HG02885 (cell line): ENCODE results near the gene NPEPL1.

Source experiments
- ATAC-seq: cut with Tn5 transposase; IDR thresholded peaks from one replicate; pipeline ENCODE4 v1.9.1; 2021; ENCODE audit warnings: mild to moderate bottlenecking; ENCODE audit not compliant: unreplicated experiment, poor library complexity

The NPEPL1 gene

GRCh38 chr20:58712151-58712791 is 19.7 kb downstream of the NPEPL1 start:
- no peak for ATAC-seq

- no peak for ATAC-seq
Observed at GRCh38 chr20:58712806-58713731, 20.5 kb downstream of the NPEPL1 start.

DNA sequence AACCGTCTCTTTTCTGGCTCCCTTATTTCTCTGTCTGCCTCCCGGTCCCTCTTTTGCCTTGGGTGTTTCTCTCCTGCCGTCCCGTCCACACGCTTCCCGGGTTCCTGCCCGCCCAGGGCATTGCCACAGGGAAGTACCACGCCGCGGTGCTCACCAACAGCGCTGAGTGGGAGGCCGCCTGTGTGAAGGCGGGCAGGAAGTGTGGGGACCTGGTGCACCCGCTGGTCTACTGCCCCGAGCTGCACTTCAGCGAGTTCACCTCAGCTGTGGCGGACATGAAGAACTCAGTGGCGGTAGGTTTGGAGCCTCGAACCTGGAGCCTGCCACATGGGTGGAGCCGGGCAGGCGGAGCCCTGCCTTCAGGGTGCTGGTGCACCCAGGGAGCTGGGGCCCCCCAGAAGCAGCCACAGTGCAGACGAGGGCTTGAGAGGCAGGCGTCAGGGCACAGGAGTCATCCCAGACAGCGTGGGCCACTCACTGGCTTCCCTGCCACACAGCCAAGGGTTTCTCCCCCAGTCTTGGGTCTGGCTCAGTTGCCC is 21.3 kb downstream of the NPEPL1 start:
- no peak for ATAC-seq

DNA sequence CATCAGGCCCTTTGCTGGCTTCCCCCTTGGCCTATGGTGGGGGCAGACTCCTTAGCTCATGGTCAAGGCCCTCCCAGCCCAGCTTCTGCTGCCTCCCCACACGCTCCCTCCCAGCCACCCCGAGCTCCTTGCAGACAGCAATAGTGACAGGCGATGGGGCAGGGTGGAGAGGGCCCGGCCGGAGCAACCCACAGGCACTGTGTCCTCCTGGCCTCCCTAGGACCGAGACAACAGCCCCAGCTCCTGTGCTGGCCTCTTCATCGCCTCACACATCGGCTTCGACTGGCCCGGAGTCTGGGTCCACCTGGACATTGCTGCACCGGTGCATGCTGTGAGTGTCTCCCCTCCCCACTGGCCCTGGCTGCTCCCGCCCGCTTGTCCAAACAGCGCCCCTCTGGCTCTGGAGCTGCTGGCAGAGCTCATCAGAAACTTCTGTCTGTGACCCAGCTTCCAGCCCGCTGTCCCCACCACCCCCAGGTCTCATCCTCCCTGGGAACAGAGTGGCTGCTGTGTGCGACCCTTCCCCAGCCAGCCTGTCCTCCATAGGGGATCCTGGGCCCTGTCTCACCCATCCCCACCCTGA is 21.8 kb downstream of the NPEPL1 start:
- ATAC-seq: no peak

DNA sequence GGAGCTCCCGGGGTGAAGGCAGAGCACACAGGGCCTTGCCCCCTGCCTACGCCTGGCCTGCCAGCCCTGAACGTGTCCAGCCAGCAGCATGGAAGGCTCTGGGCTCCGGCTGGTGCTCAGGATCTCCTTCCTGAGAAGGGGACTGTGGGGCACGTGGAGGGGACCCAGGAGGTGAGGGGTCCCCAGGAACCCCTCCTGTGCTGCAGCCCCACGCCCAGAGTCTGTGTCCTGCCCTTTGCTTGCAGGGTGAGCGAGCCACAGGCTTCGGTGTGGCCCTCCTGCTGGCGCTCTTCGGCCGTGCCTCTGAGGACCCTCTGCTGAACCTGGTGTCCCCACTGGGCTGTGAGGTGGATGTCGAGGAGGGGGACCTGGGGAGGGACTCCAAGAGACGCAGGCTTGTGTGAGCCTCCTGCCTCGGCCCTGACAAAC is 22.3 kb downstream of the NPEPL1 start:
- no peak for ATAC-seq

DNA sequence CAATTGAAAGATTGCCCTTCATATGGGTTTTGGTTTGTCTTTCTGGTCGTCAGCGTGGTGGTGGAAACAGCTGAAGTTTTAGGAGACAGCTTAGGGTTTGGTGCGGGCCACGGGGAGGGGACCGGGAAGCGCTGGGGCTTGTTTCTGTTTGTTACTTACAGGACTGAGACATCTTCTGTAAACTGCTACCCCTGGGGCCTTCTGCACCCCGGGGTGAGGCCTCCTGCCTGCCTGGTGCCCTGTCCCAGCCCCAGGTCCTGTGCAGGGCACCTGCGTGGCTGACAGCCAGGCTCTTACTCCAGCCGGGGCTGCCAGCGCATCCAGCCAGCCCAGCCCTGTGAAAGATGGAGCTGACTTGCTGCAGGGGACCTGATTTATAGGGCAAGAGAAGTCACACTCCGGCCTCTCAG is 22.8 kb downstream of the NPEPL1 start:
- no peak for ATAC-seq

DNA sequence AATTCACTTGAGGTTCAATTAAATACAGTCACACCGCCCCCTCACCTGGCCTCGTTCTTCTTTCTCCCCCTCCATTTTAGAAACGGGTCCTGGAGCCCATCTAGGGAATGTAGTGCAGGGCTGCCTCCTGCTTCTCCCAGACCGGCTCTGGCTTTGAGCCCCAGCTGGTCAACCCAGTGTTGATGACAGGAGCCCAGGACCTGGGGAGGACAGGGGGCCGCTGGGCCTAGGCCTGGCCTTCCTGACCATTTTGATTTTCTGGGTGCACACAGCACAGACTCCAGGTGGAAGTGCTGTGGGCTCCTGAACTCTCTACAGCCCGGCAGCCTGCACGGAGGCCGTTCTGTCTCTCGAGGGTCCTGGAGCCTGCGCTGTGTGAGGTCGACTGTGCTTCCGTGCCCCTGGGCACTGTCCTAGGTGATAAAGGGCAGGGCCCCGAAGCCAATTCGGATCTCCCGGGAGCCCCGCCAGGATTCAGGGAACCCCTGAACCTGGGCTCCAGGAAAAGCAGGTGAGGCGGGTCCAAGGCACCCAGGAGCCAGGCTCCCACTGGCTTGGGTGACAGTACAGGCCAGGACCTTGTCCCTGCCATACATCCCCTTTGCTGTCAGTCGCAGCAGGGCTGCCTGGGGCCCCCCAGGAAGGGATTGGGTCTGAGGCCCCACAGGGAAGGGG is 23.3 kb downstream of the NPEPL1 start:
- ATAC-seq: no peak

GRCh38 chr20:58716476-58717277 is 24.1 kb downstream of the NPEPL1 start:
- ATAC-seq: no peak

DNA sequence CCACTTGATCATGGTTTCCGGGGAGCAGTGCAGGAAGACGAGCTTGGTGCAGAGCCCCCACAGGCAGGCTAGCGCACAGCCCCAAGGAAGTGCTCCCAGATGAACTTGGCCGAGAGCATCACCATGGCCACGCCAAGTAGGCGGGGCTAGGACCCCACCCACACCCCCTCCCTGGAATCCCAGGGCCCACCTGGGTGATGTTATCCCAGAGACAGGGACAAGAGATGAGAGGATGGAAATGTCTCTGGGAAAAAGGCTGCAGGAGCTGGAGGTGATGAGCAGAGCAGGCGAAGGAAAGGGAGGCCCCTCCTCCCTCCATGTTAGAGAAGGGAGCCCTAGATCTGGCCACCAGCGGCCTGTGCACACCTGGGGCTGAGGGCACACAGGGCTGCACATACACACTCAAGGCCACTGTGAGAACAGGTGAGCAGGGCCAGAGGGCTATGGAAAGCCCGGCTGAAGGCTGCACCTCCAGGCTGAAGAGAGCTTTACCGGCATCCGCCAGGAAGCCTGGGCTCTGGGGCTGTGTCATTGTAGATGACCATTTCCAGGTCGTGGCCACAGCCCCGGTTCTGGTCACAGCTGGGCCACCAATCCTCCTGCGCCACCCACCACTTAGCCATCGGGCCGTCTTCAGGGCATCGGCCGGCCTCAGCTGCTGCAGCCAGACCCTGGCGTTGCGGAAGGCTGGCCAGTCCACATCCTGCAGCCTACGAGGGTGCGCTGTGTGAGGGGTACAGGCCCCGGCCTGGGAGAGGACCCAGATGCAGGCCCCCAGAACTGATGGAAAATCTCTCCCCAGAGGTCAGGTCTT is 24.9 kb downstream of the NPEPL1 start:
- no peak for ATAC-seq

DNA sequence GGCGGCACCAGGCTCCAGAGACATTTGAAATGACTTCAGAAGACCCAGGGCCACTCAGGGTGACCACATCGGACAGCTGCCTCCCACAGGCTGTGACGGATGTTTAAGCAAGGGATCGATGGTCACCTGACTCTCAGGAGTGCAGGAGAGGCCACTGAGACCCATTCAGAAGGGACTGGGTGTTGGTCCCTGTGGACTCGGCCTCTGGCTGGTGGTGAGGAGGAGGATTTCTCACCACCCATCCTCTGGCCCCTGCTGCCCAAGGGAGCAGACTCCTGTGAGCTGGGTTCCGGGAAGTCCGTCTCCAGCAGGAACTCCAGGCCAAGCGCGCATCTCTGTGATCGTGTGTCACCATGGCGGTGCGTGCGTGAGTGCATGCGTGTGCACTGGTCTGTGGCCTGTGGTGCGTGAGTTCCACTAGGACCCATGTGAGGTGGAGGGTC is 25.5 kb downstream of the NPEPL1 start:
- no peak for ATAC-seq

DNA sequence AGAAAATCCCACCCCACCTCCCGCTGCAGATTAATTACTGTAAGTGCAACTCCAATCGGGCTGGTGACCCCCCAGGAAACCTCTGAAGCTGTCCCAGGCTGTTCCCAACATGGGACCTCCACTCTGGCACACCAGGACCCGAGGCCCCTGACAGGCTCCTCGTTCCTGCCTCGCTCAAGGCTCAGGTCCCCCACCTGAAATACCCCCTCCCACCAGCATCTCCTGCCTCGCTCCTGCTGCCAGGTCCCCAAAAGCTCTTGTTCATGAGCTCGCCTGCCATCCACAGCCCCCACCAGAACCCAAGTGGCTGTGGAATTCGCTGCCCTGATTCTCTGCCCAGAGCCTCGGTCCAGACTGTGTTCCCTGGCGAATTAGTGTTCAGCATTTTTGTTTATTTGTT is 26.1 kb downstream of the NPEPL1 start:
- no peak for ATAC-seq

DNA sequence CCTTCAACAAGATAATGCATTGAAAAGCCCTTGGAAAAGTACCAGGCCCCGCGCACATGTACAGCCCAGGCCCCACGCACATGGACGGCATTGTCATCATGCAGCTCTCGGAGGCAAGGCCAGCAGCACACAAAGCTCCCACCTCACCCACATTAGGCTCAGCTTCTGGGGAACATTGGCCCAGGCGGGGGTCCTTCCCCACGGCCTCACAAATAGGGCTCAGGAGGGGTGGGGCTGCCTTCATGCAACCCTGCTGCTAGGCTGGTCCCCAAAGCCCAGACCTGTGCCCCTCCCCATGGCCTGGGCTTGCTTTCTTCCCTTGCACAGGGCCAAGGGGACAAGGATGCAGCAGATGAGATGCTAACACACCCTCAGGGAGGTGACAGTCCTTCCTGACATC is 26.7 kb downstream of the NPEPL1 start:
- ATAC-seq: no peak

DNA sequence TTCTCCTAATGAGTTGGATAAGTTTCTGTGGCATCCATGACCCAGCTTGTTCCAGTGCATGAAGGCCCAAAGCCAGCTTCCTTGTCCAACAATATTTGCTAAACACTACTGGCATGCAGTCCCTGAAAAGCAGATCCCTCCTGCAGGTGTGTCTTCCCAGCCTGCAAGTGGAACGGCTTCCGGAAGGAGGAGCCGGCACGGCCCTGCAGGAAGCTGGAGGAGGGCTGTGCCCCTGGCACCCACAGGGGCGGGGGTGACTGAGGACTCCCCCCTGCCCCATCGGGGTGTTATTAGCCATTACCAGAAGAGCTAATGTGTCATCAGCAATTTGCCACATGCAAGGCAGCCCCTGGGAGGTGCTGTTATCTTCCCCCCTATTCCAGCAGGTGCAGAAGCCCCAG is 27.4 kb downstream of the NPEPL1 start:
- ATAC-seq: no peak

DNA sequence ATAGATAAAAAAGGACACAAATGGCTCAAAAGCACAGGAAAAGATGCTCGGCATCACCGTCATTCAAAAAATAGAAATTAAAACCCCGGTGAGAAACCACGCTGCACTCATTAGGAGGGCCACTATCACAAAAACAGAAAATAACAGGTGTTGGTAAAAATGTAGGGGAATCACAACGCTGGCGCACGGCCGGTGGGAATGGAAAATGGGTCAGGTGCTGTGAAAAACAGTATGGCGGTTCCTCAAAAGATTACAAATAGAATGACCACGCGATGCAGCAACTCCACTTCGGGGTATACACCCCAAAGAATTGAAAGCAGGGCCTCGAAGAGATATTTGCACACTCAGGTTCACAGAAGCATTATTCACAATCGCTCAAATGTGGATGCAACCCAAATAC is 28.3 kb downstream of the NPEPL1 start:
- ATAC-seq: no peak

- no peak for ATAC-seq
Observed at GRCh38 chr20:58721951-58722778, 29.6 kb downstream of the NPEPL1 start.

GRCh38 chr20:58722877-58723627 is 30.5 kb downstream of the NPEPL1 start:
- no peak for ATAC-seq

GRCh38 chr20:58723628-58723984 is 31.0 kb downstream of the NPEPL1 start:
- ATAC-seq: no peak
